ENCODE results near the gene OVOL2. TPM values are rescaled to one million over a fixed set of nuclear protein-coding genes. Genes with fewer than 3 reads are reported as not detected.

The OVOL2 gene
- polyA plus RNA-seq, 1 of the 3 experiments (the other 2 are of a cell fraction), result not detected

GRCh38 chr20:18018100-18018499 lies 39.6 kb downstream of the OVOL2 start:
- Histone ChIP-seq H3K27ac (ENCODE audit: low read depth in 2 of 2, low read length in 1 of 2) (no peak overlapping the region), H3K36me3 (replicated peaks in 1 of 2; ENCODE audit: control insufficient read depth in 1 of 2, insufficient read depth in 2 of 2, low read length in 1 of 2) (no peaks in the 10 kb centered on the region), H4K20me1 (ENCODE audit: insufficient read depth) (no peaks in the 10 kb centered on the region), H3K9me3 (no peaks in the 10 kb centered on the region), H3K4me3 (ENCODE audit: low read depth in 2 of 2, low read length in 1 of 2) (no peak overlapping the region), H3K79me2 (ENCODE audit: insufficient read depth) (no peaks in the 10 kb centered on the region), H2AFZ (ENCODE audit: low read depth) (no peak overlapping the region), H3K9me2 (no peaks in the 10 kb centered on the region), H3K4me2 (no peak overlapping the region), H3K4me1 (ENCODE audit: control insufficient read depth in 1 of 2, insufficient read depth in 2 of 2, low read depth in 1 of 2, low read length in 1 of 2) (no peaks in the 10 kb centered on the region), H3F3A (replicated peaks; ENCODE audit: insufficient read depth) (no peaks in the 10 kb centered on the region), H3K27me3 (ENCODE audit: insufficient read depth) (no peaks in the 10 kb centered on the region), H3K9ac (no peak overlapping the region)
- DNase-seq, result no peak
- 65% methylated on average over 10 of the region's 10 CpGs for WGBS (ENCODE audit: low lambda C conversion rate)
- POLR2A ChIA-PET, result no interaction called here
- TF ChIP-seq NRF1 (IDR thresholded peaks at IDR 0.05; ENCODE audit: low read depth, low read length) (no peak), ELF1 (IDR thresholded peaks at IDR 0.05) (no peak), JUND (IDR thresholded peaks at IDR 0.05) (no peak), MAX (IDR thresholded peaks at IDR 0.05; ENCODE audit: low read depth) (no peak), EZH2phosphoT487 (IDR thresholded peaks at IDR 0.05; ENCODE audit: borderline replicate concordance, low read depth) (no peak), SMC3 (IDR thresholded peaks at IDR 0.05; ENCODE audit: low read depth, low read length) (no peak), TCF12 (IDR thresholded peaks at IDR 0.05) (no peak)
- TF ChIP-seq, protein P1, sequence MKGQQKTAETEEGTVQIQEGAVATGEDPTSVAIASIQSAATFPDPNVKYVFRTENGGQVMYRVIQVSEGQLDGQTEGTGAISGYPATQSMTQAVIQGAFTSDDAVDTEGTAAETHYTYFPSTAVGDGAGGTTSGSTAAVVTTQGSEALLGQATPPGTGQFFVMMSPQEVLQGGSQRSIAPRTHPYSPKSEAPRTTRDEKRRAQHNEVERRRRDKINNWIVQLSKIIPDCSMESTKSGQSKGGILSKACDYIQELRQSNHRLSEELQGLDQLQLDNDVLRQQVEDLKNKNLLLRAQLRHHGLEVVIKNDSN (IDR thresholded peaks at IDR 0.05; ENCODE audit: borderline replicate concordance, low read depth), result no peak
- CTCF ChIA-PET, result interaction anchor here (1.1 kb wide), 1 partner anchor 22 kb away, joined by 3 read pairs; no protein-coding TSS in a partner anchor

GRCh38 chr20:18016772-18017171 lies 40.9 kb downstream of the OVOL2 start:
- no peaks in the 10 kb centered on the region for H3K4me1 ChIP-seq (ENCODE audit: control insufficient read depth in 1 of 2, insufficient read depth in 2 of 2, low read depth in 1 of 2, low read length in 1 of 2)
- CTCF ChIA-PET, result no interaction called here
- no peak overlapping the region for H3K4me3 ChIP-seq (ENCODE audit: low read depth in 2 of 2, low read length in 1 of 2)
- POLR2A ChIA-PET, result no interaction called here
- H3K9me2 ChIP-seq, result no peaks in the 10 kb centered on the region
- H3K27ac ChIP-seq (ENCODE audit: low read depth in 2 of 2, low read length in 1 of 2), result no peak overlapping the region
- no peaks in the 10 kb centered on the region for H4K20me1 ChIP-seq (ENCODE audit: insufficient read depth)
- H2AFZ ChIP-seq (ENCODE audit: low read depth), result no peak overlapping the region
- H3K36me3 ChIP-seq (replicated peaks in 1 of 2; ENCODE audit: control insufficient read depth in 1 of 2, insufficient read depth in 2 of 2, low read length in 1 of 2), result no peaks in the 10 kb centered on the region
- DNase-seq, result peak; percentile 59
- no peak overlapping the region for H3K9ac ChIP-seq
- H3K79me2 ChIP-seq (ENCODE audit: insufficient read depth), result no peaks in the 10 kb centered on the region
- no peaks in the 10 kb centered on the region for H3F3A ChIP-seq (replicated peaks; ENCODE audit: insufficient read depth)
- no peaks in the 10 kb centered on the region for H3K9me3 ChIP-seq
- TF ChIP-seq, protein P2, sequence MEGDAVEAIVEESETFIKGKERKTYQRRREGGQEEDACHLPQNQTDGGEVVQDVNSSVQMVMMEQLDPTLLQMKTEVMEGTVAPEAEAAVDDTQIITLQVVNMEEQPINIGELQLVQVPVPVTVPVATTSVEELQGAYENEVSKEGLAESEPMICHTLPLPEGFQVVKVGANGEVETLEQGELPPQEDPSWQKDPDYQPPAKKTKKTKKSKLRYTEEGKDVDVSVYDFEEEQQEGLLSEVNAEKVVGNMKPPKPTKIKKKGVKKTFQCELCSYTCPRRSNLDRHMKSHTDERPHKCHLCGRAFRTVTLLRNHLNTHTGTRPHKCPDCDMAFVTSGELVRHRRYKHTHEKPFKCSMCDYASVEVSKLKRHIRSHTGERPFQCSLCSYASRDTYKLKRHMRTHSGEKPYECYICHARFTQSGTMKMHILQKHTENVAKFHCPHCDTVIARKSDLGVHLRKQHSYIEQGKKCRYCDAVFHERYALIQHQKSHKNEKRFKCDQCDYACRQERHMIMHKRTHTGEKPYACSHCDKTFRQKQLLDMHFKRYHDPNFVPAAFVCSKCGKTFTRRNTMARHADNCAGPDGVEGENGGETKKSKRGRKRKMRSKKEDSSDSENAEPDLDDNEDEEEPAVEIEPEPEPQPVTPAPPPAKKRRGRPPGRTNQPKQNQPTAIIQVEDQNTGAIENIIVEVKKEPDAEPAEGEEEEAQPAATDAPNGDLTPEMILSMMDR (IDR thresholded peaks at IDR 0.05), result no peak
- TF ChIP-seq PBX3 (IDR thresholded peaks at IDR 0.05) (no peak), GATA2 (CRISPR knock-in tag; IDR thresholded peaks at IDR 0.05) (peak; percentile 39; the same call in 1 of the 2 replicates), NFIC (IDR thresholded peaks at IDR 0.05; ENCODE audit: borderline replicate concordance) (no peak), EZH2phosphoT487 (IDR thresholded peaks at IDR 0.05; ENCODE audit: borderline replicate concordance, low read depth) (no peak)
- TF ChIP-seq, protein P1 (IDR thresholded peaks at IDR 0.05; ENCODE audit: borderline replicate concordance, low read depth), result no peak
- WGBS (ENCODE audit: low lambda C conversion rate), result 12% methylated on average over 3 of the region's 3 CpGs
- no peak overlapping the region for H3K4me2 ChIP-seq
- H3K27me3 ChIP-seq (ENCODE audit: insufficient read depth), result no peaks in the 10 kb centered on the region
